ENCODE data around the gene DYNC2H1.

Gene DYNC2H1

DNA sequence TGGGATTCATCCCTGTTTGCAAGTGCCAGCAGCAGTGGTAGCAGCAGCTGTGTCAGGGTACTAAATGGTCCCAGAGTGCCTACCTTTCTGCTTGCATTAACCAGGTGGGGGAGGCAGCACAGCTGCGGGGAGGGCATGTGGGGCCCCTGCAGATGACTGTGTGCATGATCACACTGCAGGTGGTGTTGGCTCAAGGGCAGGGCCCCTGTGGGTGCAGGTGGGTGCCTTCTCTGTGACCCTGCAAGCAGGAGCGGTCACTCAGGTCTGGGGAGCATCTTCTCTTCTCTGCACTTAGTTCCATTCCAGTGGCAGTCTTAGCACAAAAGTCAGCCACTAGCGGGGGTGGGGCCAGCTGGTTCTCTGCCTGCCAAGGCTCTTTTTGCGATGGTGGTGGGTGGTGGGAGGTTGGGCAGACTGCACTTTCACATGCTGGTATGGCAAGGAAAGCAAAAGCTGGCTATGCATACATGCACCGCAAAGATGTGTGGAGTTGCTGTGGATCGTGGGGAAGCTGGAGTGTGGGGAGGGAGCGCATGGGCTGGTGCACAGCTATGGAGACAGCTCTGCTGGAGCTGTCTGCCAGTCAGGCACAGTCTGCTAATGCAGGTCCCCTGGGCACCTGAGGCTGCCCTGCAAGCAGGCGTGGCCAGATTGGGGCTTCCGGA is 157.1 kb downstream of the DYNC2H1 start:
- in situ Hi-C loops (cut with MboI; ENCODE audit: low pct_unique_long_range_greater_than_20kb, low sequenced_read_pairs): no loop called here
- DNase-seq: no peak

GRCh38 chr11:103272876-103273275 is 163.7 kb downstream of the DYNC2H1 start:
- in situ Hi-C loops (cut with MboI; ENCODE audit: low pct_unique_long_range_greater_than_20kb, low sequenced_read_pairs): no loop called here
- DNase-seq: no peak

DNA sequence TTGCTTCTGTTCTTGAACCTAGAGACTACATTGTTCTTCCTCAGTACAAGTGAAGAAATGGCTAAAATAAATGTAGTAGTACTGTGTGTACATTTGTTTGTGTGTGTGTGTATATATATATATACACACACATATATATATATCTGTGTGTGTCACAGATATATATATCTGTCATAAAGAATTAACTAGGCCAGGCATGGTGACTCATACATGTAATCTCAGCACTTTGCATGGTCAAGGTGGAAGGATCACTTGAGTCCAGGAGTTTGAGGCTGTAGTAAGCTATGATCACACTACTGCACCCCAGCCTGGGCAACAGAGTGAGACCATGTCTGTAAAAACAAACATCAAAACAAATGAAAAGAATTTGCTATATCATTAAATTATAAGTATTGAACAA is 164.8 kb downstream of the DYNC2H1 start:
- DNase-seq: no peak
- in situ Hi-C loops (cut with MboI; ENCODE audit: low pct_unique_long_range_greater_than_20kb, low sequenced_read_pairs): no loop called here

GRCh38 chr11:103279821-103280220 is 170.6 kb downstream of the DYNC2H1 start:
- in situ Hi-C loops (cut with MboI; ENCODE audit: low pct_unique_long_range_greater_than_20kb, low sequenced_read_pairs): no loop called here

GRCh38 chr11:103281301-103281700 is 172.1 kb downstream of the DYNC2H1 start:
- no peak for DNase-seq
- in situ Hi-C loops (cut with MboI; ENCODE audit: low pct_unique_long_range_greater_than_20kb, low sequenced_read_pairs): no loop called here

More at GRCh38 chr11:103279821-103280220, 170.6 kb downstream of the DYNC2H1 start:
- no peak for DNase-seq

- DNase-seq: no peak
- in situ Hi-C loops (cut with MboI; ENCODE audit: low pct_unique_long_range_greater_than_20kb, low sequenced_read_pairs): no loop called here
These were observed 175.0 kb downstream of the DYNC2H1 start for GRCh38 chr11:103284260-103284659.

GRCh38 chr11:103294516-103294915 is 185.3 kb downstream of the DYNC2H1 start:
- in situ Hi-C loops (cut with MboI; ENCODE audit: low pct_unique_long_range_greater_than_20kb, low sequenced_read_pairs): no loop called here
- no peak for DNase-seq

GRCh38 chr11:103295704-103296103 is 186.5 kb downstream of the DYNC2H1 start:
- no peak for DNase-seq
- in situ Hi-C loops (cut with MboI; ENCODE audit: low pct_unique_long_range_greater_than_20kb, low sequenced_read_pairs): no loop called here

- in situ Hi-C loops (cut with MboI; ENCODE audit: low pct_unique_long_range_greater_than_20kb, low sequenced_read_pairs): no loop called here
- DNase-seq: no peak
These were observed 188.7 kb downstream of the DYNC2H1 start for GRCh38 chr11:103297900-103298299.

GRCh38 chr11:103315248-103315647 is 206.0 kb downstream of the DYNC2H1 start:
- in situ Hi-C loops (cut with MboI; ENCODE audit: low pct_unique_long_range_greater_than_20kb, low sequenced_read_pairs): no loop called here
- no peak for DNase-seq

GRCh38 chr11:103317118-103317517 is 207.9 kb downstream of the DYNC2H1 start:
- in situ Hi-C loops (cut with MboI; ENCODE audit: low pct_unique_long_range_greater_than_20kb, low sequenced_read_pairs): no loop called here
- DNase-seq: no peak

DNA sequence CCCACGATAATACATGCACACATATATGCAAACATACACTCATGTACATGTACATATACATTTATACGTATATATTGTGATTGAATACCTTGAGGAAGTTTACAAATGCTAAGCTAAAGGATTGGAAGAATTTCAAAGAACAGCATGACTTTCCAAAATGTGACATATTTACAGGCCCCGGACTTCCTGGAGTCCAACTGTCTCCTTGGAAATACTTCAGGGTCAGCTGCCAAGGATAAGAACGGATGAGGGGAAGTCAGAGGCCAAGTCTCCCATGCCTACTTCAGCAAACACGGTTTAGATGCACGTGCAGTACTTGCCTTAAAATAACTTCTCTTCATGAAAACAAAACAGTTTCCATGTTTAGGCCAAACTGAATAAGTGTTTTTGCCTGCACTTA is 213.6 kb downstream of the DYNC2H1 start:
- no peak for DNase-seq
- in situ Hi-C loops (cut with MboI; ENCODE audit: low pct_unique_long_range_greater_than_20kb, low sequenced_read_pairs): no loop called here

GRCh38 chr11:103325686-103326069 is 216.5 kb downstream of the DYNC2H1 start:
- in situ Hi-C loops (cut with MboI; ENCODE audit: low pct_unique_long_range_greater_than_20kb, low sequenced_read_pairs): no loop called here
- no peak for DNase-seq

DNA sequence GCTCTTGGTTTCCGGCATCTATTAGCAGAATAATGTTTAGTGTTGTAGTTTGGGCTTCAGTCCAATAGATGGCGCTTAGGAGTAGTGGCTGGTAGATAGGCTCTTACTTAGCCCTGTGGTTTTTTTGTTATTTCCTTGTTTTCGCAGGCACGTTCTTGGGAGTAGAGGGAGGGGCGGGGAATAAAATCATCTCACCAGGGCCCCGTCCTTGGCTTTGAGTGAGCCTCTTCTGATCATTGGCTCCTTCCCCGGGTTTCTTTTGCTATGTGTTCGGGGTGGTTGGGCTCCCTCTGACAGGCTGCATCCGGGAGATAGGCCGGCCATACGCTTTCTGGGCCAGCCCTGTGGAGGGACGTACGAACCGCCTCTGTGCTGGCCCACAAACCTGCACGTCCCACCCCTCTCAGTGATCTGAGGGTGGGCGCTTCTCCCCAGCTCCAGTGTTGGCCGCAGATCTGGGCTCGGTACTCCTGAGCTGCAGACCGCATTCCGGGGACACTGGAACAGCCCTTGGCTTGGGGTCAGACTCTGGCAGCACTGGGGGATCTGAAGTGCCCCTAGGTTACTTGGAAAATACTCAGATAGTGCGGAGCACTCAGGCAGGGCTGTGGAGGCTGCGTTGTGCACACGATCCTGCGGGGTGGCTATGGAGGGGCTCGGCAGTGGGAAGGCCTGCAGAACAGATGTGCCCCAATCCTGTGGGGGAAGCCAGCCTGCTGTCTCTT is 217.0 kb downstream of the DYNC2H1 start:
- in situ Hi-C loops (cut with MboI; ENCODE audit: low pct_unique_long_range_greater_than_20kb, low sequenced_read_pairs): no loop called here
- DNase-seq: peak; percentile 86

GRCh38 chr11:103327721-103328120 is 218.5 kb downstream of the DYNC2H1 start:
- in situ Hi-C loops (cut with MboI; ENCODE audit: low pct_unique_long_range_greater_than_20kb, low sequenced_read_pairs): no loop called here

GRCh38 chr11:103332409-103332808 is 223.2 kb downstream of the DYNC2H1 start:
- no peak for DNase-seq
- in situ Hi-C loops (cut with MboI; ENCODE audit: low pct_unique_long_range_greater_than_20kb, low sequenced_read_pairs): no loop called here

More at GRCh38 chr11:103327721-103328120, 218.5 kb downstream of the DYNC2H1 start:
- DNase-seq: no peak

GRCh38 chr11:103338621-103339484 is 229.6 kb downstream of the DYNC2H1 start:
- in situ Hi-C loops (cut with MboI; ENCODE audit: low pct_unique_long_range_greater_than_20kb, low sequenced_read_pairs): no loop called here
- DNase-seq: no peak

GRCh38 chr11:103339485-103339857 is 230.2 kb downstream of the DYNC2H1 start:
- no peak for DNase-seq
- in situ Hi-C loops (cut with MboI; ENCODE audit: low pct_unique_long_range_greater_than_20kb, low sequenced_read_pairs): no loop called here

GRCh38 chr11:103340956-103341355 is 231.7 kb downstream of the DYNC2H1 start:
- in situ Hi-C loops (cut with MboI; ENCODE audit: low pct_unique_long_range_greater_than_20kb, low sequenced_read_pairs): no loop called here
- DNase-seq: no peak

GRCh38 chr11:103344886-103345285 is 235.7 kb downstream of the DYNC2H1 start:
- no peak for DNase-seq
- in situ Hi-C loops (cut with MboI; ENCODE audit: low pct_unique_long_range_greater_than_20kb, low sequenced_read_pairs): no loop called here

Measured in KBM-7 (cell line).